Lower lobe of right lung (tissue), 2 donors: ENCODE measurements around the gene SCAP. TPM values are rescaled to one million over a fixed set of nuclear protein-coding genes. Genes with fewer than 3 reads are reported as not detected.

Source experiments
- ATAC-seq, 2 donors: fragments of 200-7000 bp; cut with Tn5 transposase; one replicate each; pipeline ENCODE4 v1.9.1; 2020 to 2022; ENCODE audit warnings: mild to moderate bottlenecking in 2 of 2, moderate library complexity in 2 of 2
- DNase-seq: peaks from one replicate; pipeline ENCODE4 v3.0.0-alpha.2; 2020
- H3K27ac ChIP-seq: fragments of 200-600 bp; one replicate; pipeline ENCODE4 v1.8.0; 2022
- H3K27me3 ChIP-seq: fragments of 200-600 bp; one replicate; pipeline ENCODE4 v1.8.0; 2022; ENCODE audit warnings: low read depth
- H3K36me3 ChIP-seq: fragments of 200-600 bp; one replicate; pipeline ENCODE4 v1.8.0; 2022; ENCODE audit warnings: mild to moderate bottlenecking
- H3K4me1 ChIP-seq: fragments of 200-600 bp; one replicate; pipeline ENCODE4 v1.8.0; 2022
- H3K4me3 ChIP-seq: fragments of 200-600 bp; one replicate; pipeline ENCODE4 v1.8.0; 2022; ENCODE audit warnings: mild to moderate bottlenecking
- H3K9me3 ChIP-seq: fragments of 200-600 bp; one replicate; pipeline ENCODE4 v1.8.0; 2022
- intact Hi-C: fragments of 100-400 bp; cut with DNase I; formaldehyde crosslinking; loops from one replicate; pipeline ENCODE4 v1.11.0; 2022
- total RNA-seq: library from RNA; stranded (reverse); fragmentation: NEBNext Ultra II Directional; extraction: Animal tissue kit (Norgen Biotek cat#: 25700); gene quantifications from one replicate; pipeline ENCODE4 v1.2.1, GENCODE V29; 2021
- TF ChIP-seq, protein P1 (sequence below): fragments of 200-600 bp; IDR thresholded peaks from one replicate; pipeline ENCODE4 v1.8.0; 2022; ENCODE audit warnings: antibody characterized with exemption, mild to moderate bottlenecking
- donor health status: DM: no; HTN: yes; CAD: no; lungs with severe emphysema.

SCAP gene
- total RNA-seq, 1 donor from 2014 or later: 61.3 TPM

DNA sequence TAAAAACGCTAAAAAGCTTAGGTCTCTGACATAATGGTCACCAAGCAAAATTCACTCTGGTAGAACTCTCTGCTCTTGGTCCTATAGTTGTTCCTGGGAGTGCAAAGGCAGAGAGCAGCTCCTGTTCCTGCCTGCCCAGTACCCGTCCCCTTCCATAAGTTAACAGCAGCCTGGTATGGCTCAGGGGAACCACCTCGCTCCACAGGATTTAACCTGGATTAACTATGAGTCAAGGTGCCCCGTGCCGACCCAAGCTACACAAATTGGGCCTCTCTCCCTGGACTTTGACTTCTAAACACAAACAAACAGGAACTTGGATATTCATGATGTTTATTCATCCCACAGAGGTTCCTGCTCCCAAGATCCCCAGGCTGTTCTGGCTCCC, 32.1 kb downstream of the SCAP start:
- Histone ChIP-seq H3K36me3 (peaks cover 41% of the 10 kb centered on the region), H3K9me3 (no peaks in the 10 kb centered on the region), H3K27ac (peak overlapping the region; percentile 75), H3K4me3 (no peak overlapping the region), H3K27me3 (no peaks in the 10 kb centered on the region), H3K4me1 (peaks cover 8% of the 10 kb centered on the region)
- intact Hi-C loops: no loop called here
- no peak for DNase-seq
- peak; percentile 34 to 60 for ATAC-seq
- TF ChIP-seq, protein P1, sequence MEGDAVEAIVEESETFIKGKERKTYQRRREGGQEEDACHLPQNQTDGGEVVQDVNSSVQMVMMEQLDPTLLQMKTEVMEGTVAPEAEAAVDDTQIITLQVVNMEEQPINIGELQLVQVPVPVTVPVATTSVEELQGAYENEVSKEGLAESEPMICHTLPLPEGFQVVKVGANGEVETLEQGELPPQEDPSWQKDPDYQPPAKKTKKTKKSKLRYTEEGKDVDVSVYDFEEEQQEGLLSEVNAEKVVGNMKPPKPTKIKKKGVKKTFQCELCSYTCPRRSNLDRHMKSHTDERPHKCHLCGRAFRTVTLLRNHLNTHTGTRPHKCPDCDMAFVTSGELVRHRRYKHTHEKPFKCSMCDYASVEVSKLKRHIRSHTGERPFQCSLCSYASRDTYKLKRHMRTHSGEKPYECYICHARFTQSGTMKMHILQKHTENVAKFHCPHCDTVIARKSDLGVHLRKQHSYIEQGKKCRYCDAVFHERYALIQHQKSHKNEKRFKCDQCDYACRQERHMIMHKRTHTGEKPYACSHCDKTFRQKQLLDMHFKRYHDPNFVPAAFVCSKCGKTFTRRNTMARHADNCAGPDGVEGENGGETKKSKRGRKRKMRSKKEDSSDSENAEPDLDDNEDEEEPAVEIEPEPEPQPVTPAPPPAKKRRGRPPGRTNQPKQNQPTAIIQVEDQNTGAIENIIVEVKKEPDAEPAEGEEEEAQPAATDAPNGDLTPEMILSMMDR: no peak

- no peaks in the 10 kb centered on the region for H3K27me3 ChIP-seq
- TF ChIP-seq, protein P1: no peak
- H3K27ac ChIP-seq: no peak overlapping the region
- ATAC-seq: no peak
- H3K4me1 ChIP-seq: peaks cover 8% of the 10 kb centered on the region
- no peaks in the 10 kb centered on the region for H3K9me3 ChIP-seq
- no peak overlapping the region for H3K4me3 ChIP-seq
- DNase-seq: no peak
- H3K36me3 ChIP-seq: peaks cover 48% of the 10 kb centered on the region
- intact Hi-C loops: no loop called here
Observed at GRCh38 chr3:47441796-47442551, 33.8 kb downstream of the SCAP start.

DNA sequence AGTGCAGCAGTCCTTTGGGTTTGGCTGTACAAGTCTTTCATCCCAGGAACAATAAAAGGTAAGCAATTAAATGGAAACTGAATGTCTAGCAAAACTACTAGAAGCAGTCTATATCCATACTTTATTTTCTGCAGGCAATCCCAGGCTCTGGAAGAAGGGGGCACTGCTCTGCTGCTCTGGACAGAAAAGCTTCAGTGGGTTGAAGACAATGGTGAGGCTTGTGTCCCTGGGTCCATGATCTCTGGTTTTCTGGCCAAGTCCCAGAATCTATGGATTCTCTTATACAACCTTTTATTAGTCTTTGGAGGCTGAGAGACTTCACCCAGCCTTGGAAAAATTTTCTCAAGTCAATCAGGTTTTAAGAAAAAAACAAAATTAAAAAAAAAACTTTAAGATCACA, 35.6 kb downstream of the SCAP start:
- DNase-seq: no peak
- no peak for ATAC-seq
- Histone ChIP-seq H3K27ac (no peak overlapping the region), H3K27me3 (no peaks in the 10 kb centered on the region), H3K4me3 (no peak overlapping the region), H3K4me1 (peaks cover 8% of the 10 kb centered on the region), H3K9me3 (no peaks in the 10 kb centered on the region), H3K36me3 (peaks cover 60% of the 10 kb centered on the region)
- intact Hi-C loops: no loop called here
- TF ChIP-seq, protein P1: no peak

GRCh38 chr3:47436180-47436579, 39.6 kb downstream of the SCAP start:
- intact Hi-C loops: no loop called here
- H3K36me3 ChIP-seq: peaks cover 80% of the 10 kb centered on the region
- DNase-seq (no peak), ATAC-seq (no peak)
- H3K27ac ChIP-seq: no peak overlapping the region
- TF ChIP-seq, protein P1: no peak
- H3K4me1 ChIP-seq: no peaks in the 10 kb centered on the region
- no peaks in the 10 kb centered on the region for H3K27me3 ChIP-seq
- H3K4me3 ChIP-seq: no peak overlapping the region
- no peaks in the 10 kb centered on the region for H3K9me3 ChIP-seq

GRCh38 chr3:47434849-47435248, 40.9 kb downstream of the SCAP start:
- Histone ChIP-seq H3K27ac (no peak overlapping the region), H3K9me3 (no peaks in the 10 kb centered on the region), H3K36me3 (peaks cover 74% of the 10 kb centered on the region), H3K4me3 (no peak overlapping the region), H3K4me1 (no peaks in the 10 kb centered on the region), H3K27me3 (no peaks in the 10 kb centered on the region)
- TF ChIP-seq, protein P1: no peak
- DNase-seq (no peak), ATAC-seq (no peak)
- intact Hi-C loops: no loop called here
